ENCODE measurements around the gene TFDP2.

GRCh38 chr3:142028243-142028777 lies 121.0 kb downstream of the TFDP2 start:
- no peak for TF ChIP-seq POLR2A (IDR thresholded peaks at IDR 0.05)
- TF ChIP-seq, protein P1, sequence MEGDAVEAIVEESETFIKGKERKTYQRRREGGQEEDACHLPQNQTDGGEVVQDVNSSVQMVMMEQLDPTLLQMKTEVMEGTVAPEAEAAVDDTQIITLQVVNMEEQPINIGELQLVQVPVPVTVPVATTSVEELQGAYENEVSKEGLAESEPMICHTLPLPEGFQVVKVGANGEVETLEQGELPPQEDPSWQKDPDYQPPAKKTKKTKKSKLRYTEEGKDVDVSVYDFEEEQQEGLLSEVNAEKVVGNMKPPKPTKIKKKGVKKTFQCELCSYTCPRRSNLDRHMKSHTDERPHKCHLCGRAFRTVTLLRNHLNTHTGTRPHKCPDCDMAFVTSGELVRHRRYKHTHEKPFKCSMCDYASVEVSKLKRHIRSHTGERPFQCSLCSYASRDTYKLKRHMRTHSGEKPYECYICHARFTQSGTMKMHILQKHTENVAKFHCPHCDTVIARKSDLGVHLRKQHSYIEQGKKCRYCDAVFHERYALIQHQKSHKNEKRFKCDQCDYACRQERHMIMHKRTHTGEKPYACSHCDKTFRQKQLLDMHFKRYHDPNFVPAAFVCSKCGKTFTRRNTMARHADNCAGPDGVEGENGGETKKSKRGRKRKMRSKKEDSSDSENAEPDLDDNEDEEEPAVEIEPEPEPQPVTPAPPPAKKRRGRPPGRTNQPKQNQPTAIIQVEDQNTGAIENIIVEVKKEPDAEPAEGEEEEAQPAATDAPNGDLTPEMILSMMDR (IDR thresholded peaks at IDR 0.05), result peak in 2 of 4 experiments; percentile 14 to 27
